Mesendoderm (in vitro differentiated cells): ENCODE measurements around the gene COL20A1.

Experiments
- DNase-seq: peaks from one replicate; pipeline ENCODE4 v3.0.0; 2013
- H2AK5ac ChIP-seq: 2 replicates; pipeline ENCODE4 v1.6.1; 2013; ENCODE audit warnings: low read length, inconsistent platforms
- H2BK120ac ChIP-seq: 2 replicates; pipeline ENCODE4 v1.6.1; 2013; ENCODE audit warnings: low read depth, mild to moderate bottlenecking, low read length, moderate library complexity, mixed read lengths
- H2BK15ac ChIP-seq: replicated peaks from 2 replicates; pipeline ENCODE4 v1.6.1; 2013; ENCODE audit warnings: low read depth, mild to moderate bottlenecking, moderate library complexity
- H2BK5ac ChIP-seq: 2 replicates; pipeline ENCODE4 v1.6.1; 2013; ENCODE audit warnings: low read length, inconsistent platforms
- H3K18ac ChIP-seq: 2 replicates; pipeline ENCODE4 v1.6.1; 2013; ENCODE audit warnings: mild to moderate bottlenecking, low read length, mixed read lengths
- H3K23ac ChIP-seq: one replicate; pipeline ENCODE4 v1.6.1; 2013; ENCODE audit warnings: low read length
- H3K27ac ChIP-seq: 2 replicates; pipeline ENCODE4 v1.5.1; 2013; ENCODE audit warnings: low read depth, mild to moderate bottlenecking, inconsistent platforms, low read length, moderate library complexity
- H3K27me3 ChIP-seq: 2 replicates; pipeline ENCODE4 v1.6.1; 2013; ENCODE audit warnings: low read length, control low read depth, mild to moderate bottlenecking, inconsistent platforms; ENCODE audit not compliant: insufficient read depth, poor library complexity
- H3K36me3 ChIP-seq: 2 replicates; pipeline ENCODE4 v1.6.1; 2013; ENCODE audit warnings: low read length, inconsistent platforms; ENCODE audit not compliant: control insufficient read depth, insufficient read depth
- H3K4ac ChIP-seq: one replicate; pipeline ENCODE4 v1.6.1; 2013; ENCODE audit warnings: low read depth, mild to moderate bottlenecking, low read length, moderate library complexity
- H3K4me1 ChIP-seq: 2 replicates; pipeline ENCODE4 v1.6.1; 2013; ENCODE audit warnings: low read depth, low read length, inconsistent platforms; ENCODE audit not compliant: control insufficient read depth
- H3K4me2 ChIP-seq: 2 replicates; pipeline ENCODE4 v1.6.1; 2013; ENCODE audit warnings: low read length
- H3K4me3 ChIP-seq: 2 replicates; pipeline ENCODE4 v1.5.1; 2013; ENCODE audit warnings: mild to moderate bottlenecking, low read length
- H3K56ac ChIP-seq: one replicate; pipeline ENCODE4 v1.6.1; 2013; ENCODE audit warnings: low read length
- H3K79me1 ChIP-seq: 2 replicates; pipeline ENCODE4 v1.6.1; 2013; ENCODE audit warnings: low read length, inconsistent platforms
- H3K79me2 ChIP-seq: 2 replicates; pipeline ENCODE4 v1.6.1; 2013; ENCODE audit warnings: mild to moderate bottlenecking, low read length; ENCODE audit not compliant: control insufficient read depth, insufficient read depth
- H3K9ac ChIP-seq: 2 replicates; pipeline ENCODE4 v1.6.1; 2013; ENCODE audit warnings: low read length, inconsistent platforms
- H4K5ac ChIP-seq: one replicate; pipeline ENCODE4 v1.6.1; 2013; ENCODE audit warnings: low read length
- H4K8ac ChIP-seq: one replicate; pipeline ENCODE4 v1.6.1; 2013; ENCODE audit warnings: low read depth, mild to moderate bottlenecking, control low read depth, low read length, moderate library complexity
- WGBS: extraction: QIAGEN DNeasy Blood & Tissue Kit; methylation state at CpG from one replicate; pipeline ENCODE4 v1.1.7; 2013; ENCODE audit warnings: low lambda C conversion rate, missing lambda C conversion rate; ENCODE audit not compliant: insufficient coverage; ENCODE audit errors: extremely low coverage; 5-methylcytosine and 5-hydroxymethylcytosine counted together

Gene COL20A1

DNA sequence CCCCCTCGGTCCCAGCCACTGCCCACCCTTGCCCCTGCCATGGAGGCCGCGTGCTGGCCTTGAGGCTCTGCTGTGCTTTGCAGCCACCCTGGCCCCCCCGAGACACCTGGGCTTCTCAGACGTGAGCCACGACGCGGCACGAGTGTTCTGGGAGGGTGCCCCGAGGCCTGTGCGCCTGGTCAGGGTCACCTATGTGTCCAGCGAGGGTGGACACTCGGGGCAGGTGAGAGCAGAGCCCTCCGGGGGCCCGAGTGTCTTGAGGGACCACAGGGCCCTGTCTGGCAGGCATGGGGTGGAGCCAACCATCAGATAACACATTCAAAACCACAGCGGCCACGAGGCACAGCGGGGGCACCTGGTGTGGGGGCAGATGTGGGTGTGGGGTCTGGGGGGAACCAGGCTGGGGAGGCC is 18.9 kb downstream of the COL20A1 start:
- Histone ChIP-seq H3K4ac (no peak overlapping the region), H3K4me1 (no peaks in the 10 kb centered on the region), H4K5ac (no peak overlapping the region), H3K36me3 (no peaks in the 10 kb centered on the region), H2BK5ac (no peak overlapping the region), H3K27me3 (no peaks in the 10 kb centered on the region), H3K79me2 (no peaks in the 10 kb centered on the region), H3K4me3 (no peak overlapping the region), H3K79me1 (no peaks in the 10 kb centered on the region), H3K9ac (no peak overlapping the region), H3K4me2 (no peak overlapping the region), H2BK120ac (no peak overlapping the region), H2AK5ac (no peak overlapping the region), H3K18ac (no peak overlapping the region), H2BK15ac (no peak overlapping the region), H3K56ac (no peak overlapping the region), H3K27ac (no peak overlapping the region), H3K23ac (no peak overlapping the region), H4K8ac (no peak overlapping the region)
- no peak for DNase-seq
- no CpG with 5 or more reads among the region's 18 CpGs for WGBS

DNA sequence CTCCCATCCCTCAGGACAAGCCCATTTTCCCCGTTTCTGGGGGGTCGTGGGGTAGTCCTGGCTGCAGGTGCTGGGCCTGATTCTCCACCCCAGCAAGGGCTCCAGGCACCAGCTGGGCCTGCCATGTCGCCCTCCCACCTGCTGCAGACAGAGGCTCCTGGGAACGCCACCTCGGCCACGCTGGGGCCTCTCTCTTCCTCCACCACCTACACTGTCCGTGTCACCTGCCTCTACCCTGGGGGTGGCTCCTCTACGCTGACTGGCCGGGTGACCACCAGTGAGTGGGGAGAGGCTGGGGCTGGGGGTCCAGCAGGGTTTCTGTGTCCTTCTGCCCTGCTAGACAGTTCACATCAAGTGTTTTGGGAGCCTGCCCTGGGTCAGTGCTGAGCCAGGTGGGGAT is 19.3 kb downstream of the COL20A1 start:
- Histone ChIP-seq H3K4me2 (no peak overlapping the region), H3K9ac (no peak overlapping the region), H3K36me3 (no peaks in the 10 kb centered on the region), H3K79me1 (no peaks in the 10 kb centered on the region), H2BK15ac (no peak overlapping the region), H3K18ac (no peak overlapping the region), H3K4me3 (no peak overlapping the region), H4K5ac (no peak overlapping the region), H2BK120ac (no peak overlapping the region), H3K4ac (no peak overlapping the region), H3K27me3 (no peaks in the 10 kb centered on the region), H3K79me2 (no peaks in the 10 kb centered on the region), H2AK5ac (no peak overlapping the region), H3K27ac (no peak overlapping the region), H2BK5ac (no peak overlapping the region), H3K4me1 (no peaks in the 10 kb centered on the region), H4K8ac (no peak overlapping the region), H3K56ac (no peak overlapping the region), H3K23ac (no peak overlapping the region)
- WGBS, result no CpG with 5 or more reads among the region's 9 CpGs
- no peak for DNase-seq

DNA sequence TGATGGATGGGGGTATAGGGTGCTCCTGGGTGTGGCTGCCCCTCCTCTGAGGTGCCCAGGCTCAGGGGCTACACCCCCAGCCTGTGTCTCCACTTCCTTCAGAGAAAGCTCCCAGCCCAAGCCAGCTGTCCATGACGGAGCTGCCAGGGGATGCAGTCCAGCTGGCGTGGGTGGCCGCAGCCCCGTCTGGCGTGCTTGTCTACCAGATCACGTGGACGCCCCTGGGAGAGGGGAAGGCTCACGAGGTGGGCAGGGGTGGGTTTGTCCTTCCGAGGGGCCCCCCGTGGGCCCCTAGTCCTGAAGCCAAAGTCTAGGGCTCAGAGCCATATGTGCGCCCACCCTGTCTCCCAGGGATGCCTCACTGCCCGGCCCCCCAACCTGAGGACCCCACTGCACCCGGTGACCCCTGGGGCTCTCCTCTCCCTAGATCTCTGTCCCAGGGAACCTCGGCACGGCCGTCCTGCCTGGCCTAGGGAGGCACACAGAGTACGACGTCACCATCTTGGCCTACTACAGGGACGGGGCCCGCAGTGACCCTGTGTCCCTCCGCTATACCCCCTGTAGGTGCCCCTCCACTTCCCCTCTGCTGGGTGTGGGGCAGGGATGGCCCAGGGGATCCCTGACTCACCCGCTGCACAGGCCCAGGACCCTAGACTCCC is 19.8 kb downstream of the COL20A1 start:
- no peak overlapping the region for H4K8ac ChIP-seq
- H3K79me2 ChIP-seq, result no peaks in the 10 kb centered on the region
- H3K56ac ChIP-seq, result no peak overlapping the region
- WGBS, result no CpG with 5 or more reads among the region's 22 CpGs
- no peak overlapping the region for H3K4ac ChIP-seq
- H2BK120ac ChIP-seq, result no peak overlapping the region
- no peak overlapping the region for H3K27ac ChIP-seq
- no peak overlapping the region for H2AK5ac ChIP-seq
- H3K79me1 ChIP-seq, result no peaks in the 10 kb centered on the region
- no peak overlapping the region for H4K5ac ChIP-seq
- no peak overlapping the region for H3K23ac ChIP-seq
- H3K9ac ChIP-seq, result no peak overlapping the region
- no peaks in the 10 kb centered on the region for H3K36me3 ChIP-seq
- H2BK15ac ChIP-seq, result no peak overlapping the region
- H3K18ac ChIP-seq, result no peak overlapping the region
- no peak overlapping the region for H3K4me2 ChIP-seq
- H2BK5ac ChIP-seq, result no peak overlapping the region
- no peaks in the 10 kb centered on the region for H3K27me3 ChIP-seq
- no peak overlapping the region for H3K4me3 ChIP-seq
- H3K4me1 ChIP-seq, result no peaks in the 10 kb centered on the region
- DNase-seq, result no peak

DNA sequence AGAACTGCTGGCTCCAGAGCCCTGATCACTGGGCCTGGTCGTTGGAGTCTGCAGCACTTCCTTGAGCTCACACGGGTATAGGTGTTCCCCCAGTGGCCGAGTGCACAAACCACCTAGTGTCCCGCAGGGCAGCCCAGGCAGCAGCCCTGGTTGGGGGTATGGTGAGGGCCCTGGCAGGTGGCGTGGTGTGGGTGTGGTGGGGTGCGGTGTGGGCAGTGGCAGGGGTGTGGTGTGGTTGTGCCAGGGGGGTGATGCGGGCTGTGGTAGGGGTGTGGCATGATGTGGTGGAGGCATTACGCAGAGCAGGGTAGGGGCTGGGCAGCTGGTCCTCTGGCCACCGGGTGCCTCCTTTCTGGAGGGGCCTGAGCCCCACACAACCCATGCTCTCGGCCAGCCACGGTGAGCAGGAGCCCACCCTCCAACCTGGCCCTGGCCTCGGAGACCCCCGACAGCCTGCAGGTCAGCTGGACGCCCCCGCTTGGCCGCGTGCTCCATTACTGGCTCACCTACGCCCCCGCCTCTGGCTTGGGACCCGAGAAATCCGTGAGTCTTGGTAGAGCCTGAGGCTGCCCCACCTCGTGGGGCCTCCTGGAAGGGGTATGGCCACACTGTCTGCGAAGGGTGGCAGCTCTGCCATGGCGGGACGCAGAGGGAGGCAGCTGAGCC is 20.5 kb downstream of the COL20A1 start:
- Histone ChIP-seq H2BK120ac (no peak overlapping the region), H3K9ac (no peak overlapping the region), H2BK5ac (no peak overlapping the region), H3K4me1 (no peaks in the 10 kb centered on the region), H3K79me1 (no peaks in the 10 kb centered on the region), H3K36me3 (no peaks in the 10 kb centered on the region), H3K4me2 (no peak overlapping the region), H4K5ac (no peak overlapping the region), H3K79me2 (no peaks in the 10 kb centered on the region), H3K4ac (no peak overlapping the region), H3K27ac (no peak overlapping the region), H2BK15ac (no peak overlapping the region), H2AK5ac (no peak overlapping the region), H3K23ac (no peak overlapping the region), H3K18ac (no peak overlapping the region), H3K27me3 (no peaks in the 10 kb centered on the region), H3K56ac (no peak overlapping the region), H3K4me3 (no peak overlapping the region), H4K8ac (no peak overlapping the region)
- no peak for DNase-seq
- no CpG with 5 or more reads among the region's 25 CpGs for WGBS

DNA sequence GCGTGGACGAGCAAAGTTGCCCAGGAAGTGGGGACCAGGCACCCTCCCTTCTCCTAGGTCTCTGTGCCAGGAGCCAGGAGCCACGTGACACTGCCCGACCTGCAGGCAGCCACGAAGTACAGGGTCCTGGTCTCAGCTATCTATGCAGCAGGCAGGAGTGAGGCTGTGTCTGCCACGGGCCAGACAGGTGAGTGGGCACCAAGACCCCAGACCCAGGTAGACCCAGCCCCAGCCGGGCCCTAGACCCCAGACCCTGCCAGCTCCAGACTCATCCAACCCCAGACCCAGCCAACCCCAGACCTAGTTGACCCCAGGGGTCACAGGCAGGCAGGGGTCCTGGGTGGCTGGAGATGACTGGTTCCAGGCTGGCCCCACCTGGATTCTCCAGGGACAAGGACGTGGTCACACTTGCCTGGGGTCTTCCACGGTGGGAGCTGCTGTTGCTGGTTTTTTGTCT is 21.1 kb downstream of the COL20A1 start:
- H3K4me1 ChIP-seq, result no peaks in the 10 kb centered on the region
- no peak overlapping the region for H2BK5ac ChIP-seq
- no peak overlapping the region for H3K4ac ChIP-seq
- H3K18ac ChIP-seq, result no peak overlapping the region
- no peak overlapping the region for H2BK120ac ChIP-seq
- H3K4me2 ChIP-seq, result no peak overlapping the region
- no peaks in the 10 kb centered on the region for H3K27me3 ChIP-seq
- no peaks in the 10 kb centered on the region for H3K36me3 ChIP-seq
- no peak overlapping the region for H3K23ac ChIP-seq
- no peak overlapping the region for H3K9ac ChIP-seq
- H3K79me1 ChIP-seq, result no peaks in the 10 kb centered on the region
- no peak for DNase-seq
- no peak overlapping the region for H4K5ac ChIP-seq
- H2BK15ac ChIP-seq, result no peak overlapping the region
- WGBS, result no CpG with 5 or more reads among the region's 9 CpGs
- H4K8ac ChIP-seq, result no peak overlapping the region
- no peak overlapping the region for H3K27ac ChIP-seq
- H3K79me2 ChIP-seq, result no peaks in the 10 kb centered on the region
- no peak overlapping the region for H3K4me3 ChIP-seq
- H3K56ac ChIP-seq, result no peak overlapping the region
- H2AK5ac ChIP-seq, result no peak overlapping the region
